GM21360 (cell line): ENCODE data around the gene RNF123.
"Not testable (repeated sequence)": the region's sequence is repeated elsewhere in the genome, so short reads cannot be mapped to it uniquely, and the experiment has no call there.

Experiments used
- ATAC-seq: cut with Tn5 transposase; IDR thresholded peaks from one replicate; pipeline ENCODE4 v1.9.1; 2021; ENCODE audit warnings: mild to moderate bottlenecking, moderate library complexity; ENCODE audit not compliant: unreplicated experiment

RNF123 gene

GRCh38 chr3:49734752-49735151 lies 45.4 kb downstream of the RNF123 start:
- no peak for ATAC-seq

GRCh38 chr3:49738067-49738713 lies 48.8 kb downstream of the RNF123 start:
- ATAC-seq: no peak

GRCh38 chr3:49740427-49740826 lies 51.1 kb downstream of the RNF123 start:
- no peak for ATAC-seq

GRCh38 chr3:49745986-49746385 lies 56.6 kb downstream of the RNF123 start:
- no peak for ATAC-seq

- no peak for ATAC-seq
Observed at GRCh38 chr3:49747792-49748480, 58.6 kb downstream of the RNF123 start.

GRCh38 chr3:49748874-49749273 lies 59.5 kb downstream of the RNF123 start:
- not testable (repeated sequence) for ATAC-seq

GRCh38 chr3:49750056-49750455 lies 60.7 kb downstream of the RNF123 start:
- ATAC-seq: no peak

GRCh38 chr3:49751501-49751900 lies 62.1 kb downstream of the RNF123 start:
- no peak for ATAC-seq

GRCh38 chr3:49754536-49754935 lies 65.2 kb downstream of the RNF123 start:
- no peak for ATAC-seq

GRCh38 chr3:49756036-49756435 lies 66.7 kb downstream of the RNF123 start:
- no peak for ATAC-seq

GRCh38 chr3:49757197-49757596 lies 67.8 kb downstream of the RNF123 start:
- no peak for ATAC-seq

GRCh38 chr3:49759226-49759625 lies 69.9 kb downstream of the RNF123 start:
- ATAC-seq: no peak

- ATAC-seq: no peak
Observed at GRCh38 chr3:49761661-49762060, 72.3 kb downstream of the RNF123 start.

GRCh38 chr3:49763981-49764380 lies 74.6 kb downstream of the RNF123 start:
- no peak for ATAC-seq

GRCh38 chr3:49769286-49769915 lies 80.0 kb downstream of the RNF123 start:
- ATAC-seq: no peak

- no peak for ATAC-seq
Observed at GRCh38 chr3:49769926-49770325, 80.6 kb downstream of the RNF123 start.
